SH-SY5Y (cell line): ENCODE results near the gene CTLA4.

Experiments used
- GATA2 ChIP-seq: IDR thresholded peaks from 2 replicates; pipeline ENCODE4 v1.6.1; 2011; ENCODE audit warnings: mild to moderate bottlenecking, low read depth, low read length
- GATA3 ChIP-seq: IDR thresholded peaks from 2 replicates; pipeline ENCODE4 v1.6.1; 2011; ENCODE audit warnings: low read depth, mild to moderate bottlenecking, low read length, moderate library complexity

The CTLA4 gene

GRCh38 chr2:203867561-203868200, at the start of gene CTLA4:
Gene CTLA4 (plus strand): TSS chr2:203867771. CDS start chr2:203867943, 172 bp downstream.
- TF ChIP-seq GATA2 (no peak), GATA3 (no peak)

- no peak for TF ChIP-seq GATA3
- no peak for TF ChIP-seq GATA2
Observed at GRCh38 chr2:203818656-203819055, 48.9 kb upstream of the CTLA4 start.

GRCh38 chr2:203819434-203820133, 48.0 kb upstream of the CTLA4 start:
- TF ChIP-seq GATA2 (no peak), GATA3 (no peak)

- TF ChIP-seq GATA3 (no peak), GATA2 (no peak)
Observed at GRCh38 chr2:203820969-203821368, 46.6 kb upstream of the CTLA4 start.

GRCh38 chr2:203822240-203822639, 45.3 kb upstream of the CTLA4 start:
- no peak for TF ChIP-seq GATA2

GRCh38 chr2:203823173-203823572, 44.4 kb upstream of the CTLA4 start:
- TF ChIP-seq GATA2 (no peak), GATA3 (no peak)

- no peak for TF ChIP-seq GATA2
- no peak for TF ChIP-seq GATA3
Observed at GRCh38 chr2:203824057-203824456, 43.5 kb upstream of the CTLA4 start.

- TF ChIP-seq GATA2 (no peak), GATA3 (no peak)
Observed at GRCh38 chr2:203824603-203825002, 43.0 kb upstream of the CTLA4 start.

GRCh38 chr2:203826704-203827103, 40.9 kb upstream of the CTLA4 start:
- TF ChIP-seq GATA3 (no peak), GATA2 (no peak)

GRCh38 chr2:203830304-203831055, 37.1 kb upstream of the CTLA4 start:
- TF ChIP-seq GATA2 (no peak), GATA3 (no peak)

GRCh38 chr2:203835420-203835819, 32.2 kb upstream of the CTLA4 start:
- TF ChIP-seq GATA3, result no peak
- TF ChIP-seq GATA2, result no peak

GRCh38 chr2:203835892-203836800, 31.4 kb upstream of the CTLA4 start:
- TF ChIP-seq GATA2 (no peak), GATA3 (no peak)

GRCh38 chr2:203840655-203841205, 26.8 kb upstream of the CTLA4 start:
- no peak for TF ChIP-seq GATA2
- TF ChIP-seq GATA3, result no peak
